ENCODE data around the gene SPEM1. TPM values are rescaled to one million over a fixed set of nuclear protein-coding genes. Genes with fewer than 3 reads are reported as not detected.

The SPEM1 gene
- total RNA-seq, 1 donor from 2014 or later, result not detected

GRCh38 chr17:7445619-7445968 is 25.5 kb downstream of the SPEM1 start:
- peak overlapping the region; percentile 50 for H3K4me3 ChIP-seq
- H3K27ac ChIP-seq, result no peak overlapping the region
- H3K36me3 ChIP-seq, result no peaks in the 10 kb centered on the region
- peaks cover 24% of the 10 kb centered on the region for H3K4me1 ChIP-seq
- H3K9me3 ChIP-seq, result no peaks in the 10 kb centered on the region
- ATAC-seq, result peak; percentile 63
- DNase-seq, result no peak
- intact Hi-C loops (cut with DNase I), result no loop called here
- H3K27me3 ChIP-seq (ENCODE audit: low read depth), result peaks cover 48% of the 10 kb centered on the region
- TF ChIP-seq CTCF (IDR thresholded peaks at IDR 0.05), result no peak

- no peak overlapping the region for H3K4me3 ChIP-seq
- H3K9me3 ChIP-seq, result no peaks in the 10 kb centered on the region
- H3K27ac ChIP-seq, result no peak overlapping the region
- intact Hi-C loops (cut with DNase I), result no loop called here
- TF ChIP-seq CTCF (IDR thresholded peaks at IDR 0.05), result no peak
- peaks cover 39% of the 10 kb centered on the region for H3K27me3 ChIP-seq (ENCODE audit: low read depth)
- DNase-seq (no peak), ATAC-seq (no peak)
- peaks cover 21% of the 10 kb centered on the region for H3K4me1 ChIP-seq
- H3K36me3 ChIP-seq, result no peaks in the 10 kb centered on the region
These were observed 28.3 kb downstream of the SPEM1 start for GRCh38 chr17:7448461-7448860.

- Histone ChIP-seq H3K9me3 (no peaks in the 10 kb centered on the region), H3K4me1 (peaks cover 7% of the 10 kb centered on the region), H3K36me3 (peaks cover 31% of the 10 kb centered on the region), H3K4me3 (no peak overlapping the region), H3K27ac (no peak overlapping the region), H3K27me3 (ENCODE audit: low read depth) (no peaks in the 10 kb centered on the region)
- ATAC-seq (no peak), DNase-seq (no peak)
- intact Hi-C loops (cut with DNase I), result no loop called here
- no peak for TF ChIP-seq CTCF (IDR thresholded peaks at IDR 0.05)
These were observed 39.9 kb downstream of the SPEM1 start for GRCh38 chr17:7459961-7460545.

- Histone ChIP-seq H3K27ac (no peak overlapping the region), H3K27me3 (ENCODE audit: low read depth) (no peaks in the 10 kb centered on the region), H3K4me3 (no peak overlapping the region), H3K36me3 (peaks cover 40% of the 10 kb centered on the region), H3K4me1 (peaks cover 11% of the 10 kb centered on the region), H3K9me3 (no peaks in the 10 kb centered on the region)
- no peak for ATAC-seq
- no peak for DNase-seq
- intact Hi-C loops (cut with DNase I), result no loop called here
- no peak for TF ChIP-seq CTCF (IDR thresholded peaks at IDR 0.05)
These were observed 40.9 kb downstream of the SPEM1 start for GRCh38 chr17:7460850-7461660.

GRCh38 chr17:7462474-7463371 is 42.6 kb downstream of the SPEM1 start:
- ATAC-seq (no peak), DNase-seq (no peak)
- no peak for TF ChIP-seq CTCF (IDR thresholded peaks at IDR 0.05)
- Histone ChIP-seq H3K27ac (no peak overlapping the region), H3K36me3 (peaks cover 53% of the 10 kb centered on the region), H3K9me3 (no peaks in the 10 kb centered on the region), H3K27me3 (ENCODE audit: low read depth) (no peaks in the 10 kb centered on the region), H3K4me3 (no peak overlapping the region), H3K4me1 (peaks cover 17% of the 10 kb centered on the region)
- intact Hi-C loops (cut with DNase I), result no loop called here
